Occipital lobe (tissue), 2 donors: ENCODE measurements around the gene GEMIN5. TPM values are rescaled to one million over a fixed set of nuclear protein-coding genes. Genes with fewer than 3 reads are reported as not detected.

Experiments used
- DNase-seq: peaks from one replicate; lab custom pipeline; 2025; lab: John Stamatoyannopoulos, UW
- total RNA-seq: library from RNA; depleted of rRNA; stranded (reverse); fragments of >200 nt; gene quantifications from one replicate; pipeline ENCODE4 v1.2.3, GENCODE V29; 2014

Gene GEMIN5
- total RNA-seq, 1 donor from 2014 or later, result 23.1 TPM

DNA sequence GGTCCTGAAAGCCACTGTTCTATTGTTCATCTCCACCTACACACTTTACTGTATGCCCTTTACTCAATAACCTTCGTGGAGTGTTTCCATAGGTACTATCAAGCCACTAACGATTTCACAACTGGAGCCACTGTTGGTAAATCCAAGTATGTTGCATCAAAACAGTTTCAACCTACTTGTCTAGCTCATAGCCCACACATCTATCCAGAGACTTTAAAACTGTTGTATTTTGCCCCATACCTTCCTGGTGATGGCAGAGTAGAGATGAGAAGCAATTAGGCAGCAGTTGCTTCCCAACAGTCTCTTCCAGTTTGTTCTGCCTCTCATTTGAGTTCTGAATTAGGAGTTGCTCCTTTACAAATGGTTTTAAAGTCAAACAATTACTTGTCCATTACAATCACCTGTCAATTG lies 88.2 kb downstream of the GEMIN5 start:
- no peak for DNase-seq

DNA sequence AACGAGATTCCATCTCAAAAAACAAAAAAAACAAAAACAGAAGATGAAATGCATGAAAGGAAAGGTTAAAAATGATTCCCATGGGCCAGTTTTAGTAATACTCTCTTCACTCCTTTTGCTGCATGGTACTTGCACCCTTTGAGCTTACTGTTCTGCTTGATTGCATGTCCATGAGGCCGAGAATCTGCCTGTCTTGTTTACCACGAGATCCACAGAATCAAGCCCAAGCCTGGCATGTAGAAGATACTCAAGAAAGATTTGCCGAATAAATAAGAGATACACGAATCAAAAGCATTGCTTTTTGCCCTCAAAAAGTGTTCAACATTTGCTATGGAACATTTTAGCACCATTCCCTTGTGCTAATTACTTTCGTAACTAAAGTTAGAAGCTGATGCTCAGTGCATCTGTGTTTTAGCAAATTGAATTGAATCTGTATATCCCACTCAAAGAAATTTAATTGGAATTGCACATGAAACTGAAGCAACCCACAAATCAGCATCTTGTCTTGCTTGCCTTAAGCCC lies 88.7 kb downstream of the GEMIN5 start:
- DNase-seq, result no peak

DNA sequence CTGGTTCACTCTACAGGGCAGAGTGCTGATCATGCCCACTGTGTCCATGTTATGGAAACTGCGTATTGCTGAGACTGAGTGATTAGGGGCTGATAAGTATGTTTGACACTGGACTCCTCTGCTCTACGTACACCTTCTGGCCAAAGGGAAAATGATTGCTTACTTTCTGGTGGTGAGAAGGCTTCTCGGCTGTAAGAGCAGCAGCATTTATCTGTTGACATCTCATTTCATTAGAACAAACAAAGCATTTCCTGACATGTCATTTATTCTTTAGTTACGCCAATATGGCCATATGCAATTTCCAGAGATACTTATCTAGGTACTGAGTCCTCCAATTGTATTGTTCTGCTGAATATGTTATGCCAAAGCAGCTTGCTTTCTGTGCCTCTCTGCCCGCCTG lies 93.2 kb downstream of the GEMIN5 start:
- DNase-seq, result no peak

DNA sequence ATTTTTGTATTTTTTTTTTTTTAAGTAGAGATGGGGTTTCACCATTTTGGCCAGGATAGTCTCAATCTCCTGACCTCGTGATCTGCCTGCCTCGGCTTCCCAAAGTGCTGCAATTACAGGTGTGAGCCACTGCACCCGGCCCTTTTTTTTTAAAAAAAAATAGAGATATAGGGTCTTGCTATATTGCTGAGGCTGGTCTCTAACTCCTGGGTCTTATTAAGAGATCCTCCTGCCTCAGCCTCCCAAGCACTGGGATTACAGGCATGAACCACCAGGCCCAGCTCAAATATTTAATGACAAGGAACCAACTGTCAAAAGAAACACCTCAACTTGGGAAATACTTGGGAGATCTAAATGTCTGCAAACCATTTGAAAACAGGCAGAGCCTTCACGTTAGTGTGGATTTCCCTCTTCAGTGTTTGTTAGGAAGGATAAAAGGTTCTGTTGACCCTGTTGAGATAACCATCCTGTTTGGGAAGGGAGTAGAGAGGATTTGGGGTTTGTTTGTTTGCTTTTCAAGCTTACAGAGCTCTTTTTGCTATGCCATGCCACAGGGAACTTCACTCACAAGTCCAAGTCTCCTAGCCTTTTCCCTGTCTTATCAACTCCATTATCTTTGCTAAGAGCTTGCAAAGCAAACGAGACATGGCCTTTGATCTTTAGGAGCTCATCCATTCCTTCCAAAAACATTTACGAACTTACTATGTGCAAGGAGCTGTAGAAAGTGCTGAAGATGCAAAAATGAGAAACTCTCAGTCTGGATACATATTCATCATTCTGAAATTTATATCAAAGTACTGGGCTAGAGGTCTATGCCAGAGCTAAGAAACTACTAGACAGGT lies 95.1 kb downstream of the GEMIN5 start:
- no peak for DNase-seq

DNA sequence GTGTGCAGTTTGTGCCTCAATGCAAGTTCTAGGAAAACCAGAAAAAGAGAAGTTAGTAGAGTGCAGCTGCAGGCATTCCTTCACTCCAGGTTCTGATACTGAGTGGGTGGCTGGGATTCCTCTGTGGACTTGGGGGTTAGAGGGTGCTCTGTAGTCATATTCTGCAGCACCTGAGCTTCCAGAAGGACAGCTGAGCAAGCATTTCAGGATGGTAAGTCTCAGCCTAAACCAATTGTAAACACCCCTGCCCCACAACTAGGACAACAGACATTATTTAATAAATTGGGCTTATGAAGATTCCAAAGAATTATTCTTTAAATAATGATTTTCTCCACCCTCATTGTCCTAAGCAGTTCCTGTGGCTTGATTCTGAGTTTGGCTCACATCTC lies 96.7 kb downstream of the GEMIN5 start:
- DNase-seq, result no peak

DNA sequence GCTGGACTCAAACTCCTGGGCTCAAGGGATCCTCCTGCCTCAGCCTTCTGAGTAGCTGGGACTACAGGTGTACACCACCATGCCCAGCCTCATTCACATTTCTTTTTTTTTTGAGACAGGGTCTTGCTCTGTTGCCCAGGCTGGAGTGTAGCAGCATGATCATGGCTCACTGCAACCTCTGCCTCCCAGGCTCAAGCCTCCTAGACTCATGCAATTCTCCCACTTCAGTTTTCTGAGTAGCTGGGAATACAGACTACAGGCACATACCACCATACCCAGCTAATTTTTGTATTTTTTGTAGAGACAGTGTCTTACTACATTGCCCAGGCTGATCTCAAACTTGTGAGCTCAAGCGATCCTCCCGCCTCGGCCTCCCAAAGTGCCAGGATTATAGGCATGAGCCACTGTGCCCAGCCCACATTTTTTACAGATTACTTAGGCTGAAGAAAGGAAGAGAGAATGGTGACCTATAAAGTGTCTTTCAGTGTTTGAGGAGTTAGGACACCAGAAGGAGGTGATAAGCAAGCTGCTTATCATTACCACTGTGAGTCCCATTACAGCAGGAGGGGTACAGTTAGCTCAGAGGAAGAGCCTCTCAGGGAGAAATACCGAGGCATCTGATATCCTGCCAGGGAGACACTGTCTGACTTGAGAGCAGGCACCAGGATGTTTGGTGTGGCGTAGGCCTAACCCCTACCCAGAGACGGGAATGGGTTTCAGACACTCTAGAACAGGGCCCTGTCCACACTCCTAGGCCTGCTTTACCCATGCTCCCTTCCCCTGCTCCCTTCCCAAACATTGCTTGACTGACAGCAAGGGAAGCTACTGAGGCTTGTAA lies 97.4 kb downstream of the GEMIN5 start:
- DNase-seq, result no peak

Other genes starting within 250 kb of the GEMIN5 start
- 37.4 TPM for gene LARP1, start 182.8 kb downstream of the GEMIN5 start, total RNA-seq
- 7.2 TPM for gene FAXDC2, start 87.6 kb downstream of the GEMIN5 start, total RNA-seq
- 139 TPM for gene CNOT8, start 79.6 kb downstream of the GEMIN5 start, total RNA-seq
- 42.1 TPM for gene MRPL22, start 2.9 kb upstream of the GEMIN5 start, total RNA-seq
- 0.16 TPM for gene KIF4B, start 75.5 kb upstream of the GEMIN5 start, total RNA-seq